ENCODE data around the gene OSCAR. TPM values are rescaled to one million over a fixed set of nuclear protein-coding genes. Genes with fewer than 3 reads are reported as not detected.

The OSCAR gene, protein sequence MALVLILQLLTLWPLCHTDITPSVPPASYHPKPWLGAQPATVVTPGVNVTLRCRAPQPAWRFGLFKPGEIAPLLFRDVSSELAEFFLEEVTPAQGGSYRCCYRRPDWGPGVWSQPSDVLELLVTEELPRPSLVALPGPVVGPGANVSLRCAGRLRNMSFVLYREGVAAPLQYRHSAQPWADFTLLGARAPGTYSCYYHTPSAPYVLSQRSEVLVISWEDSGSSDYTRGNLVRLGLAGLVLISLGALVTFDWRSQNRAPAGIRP
- total RNA-seq (10 to 100 TPM in 1 of 2 donors, 1 to 10 TPM in 1; 4.4 to 77.4 TPM), polyA plus RNA-seq (10 to 100 TPM; 25.8 to 73.0 TPM)
- long read RNA-seq, donor 1, result 0 reads
- long read RNA-seq, donor 2, result 0 reads
- long read RNA-seq, donor 3, partial matches to known transcripts, result 61 of 134 reads
- long read RNA-seq, donor 3, other reads (novel, unspliced or antisense), result 73 of 134 reads
- long read RNA-seq, donor 4, result 0 reads
- long read RNA-seq, donor 5, result 0 reads

DNA sequence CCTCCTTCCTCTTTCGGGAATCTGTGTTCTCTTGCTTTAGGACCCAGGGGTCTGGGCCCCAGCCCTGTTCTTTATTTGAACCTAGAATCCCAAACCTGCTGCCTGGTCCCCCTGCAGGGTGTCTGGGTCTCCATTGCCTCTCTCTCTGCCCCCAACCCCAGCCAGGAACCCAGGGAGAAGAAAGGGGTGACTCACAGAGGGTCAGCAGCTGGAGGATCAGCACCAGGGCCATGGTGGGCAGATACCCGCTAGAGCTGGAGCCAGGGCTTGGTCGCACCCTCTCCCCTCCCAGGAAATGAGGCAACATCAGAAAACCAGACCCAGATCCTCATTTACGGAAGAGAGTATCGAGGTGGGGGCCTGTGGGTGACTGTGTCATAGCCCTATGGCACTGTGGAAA is at the start of gene OSCAR:
OSCAR (minus strand) TSS at position 243 of the 400 bp plus-strand sequence; CDS start at position 232, 11 bp downstream.
- Histone ChIP-seq H3K27ac (ENCODE audit: low read depth in 1 of 2, low read length in 1 of 2) (peak within 1 kb of the TSS in 1 of 2 donors; percentile 26), H3K36me3 (ENCODE audit: control insufficient read depth in 4 of 4, insufficient read depth in 4 of 4, low read length in 4 of 4) (no peaks in the 10 kb centered on the region), H3K4me1 (ENCODE audit: control insufficient read depth in 5 of 5, insufficient read depth in 5 of 5, low read length in 5 of 5) (peaks cover 0 to 12% (median 0%) of the 10 kb centered on the region in 5 donors), H3K4me3 (no peak within 1 kb of the TSS), H3K9ac (ENCODE audit: insufficient read depth in 1 of 2, low read length in 2 of 2) (no peak within 1 kb of the TSS), H3K9me3 (ENCODE audit: control insufficient read depth in 4 of 4, insufficient read depth in 3 of 4, low read length in 3 of 4) (no peaks in the 10 kb centered on the region), H3K27me3 (ENCODE audit: control insufficient read depth in 3 of 3, insufficient read depth in 3 of 3, low read length in 2 of 3) (peaks cover 0 to 21% (median 3%) of the 10 kb centered on the region in 3 donors)
- WGBS, 2 donors, result 12 to 42% methylated on average over 5 of the region's 5 CpGs
- peak in 1 of 3 donors; percentile 20 for DNase-seq
- TF ChIP-seq, protein P1, sequence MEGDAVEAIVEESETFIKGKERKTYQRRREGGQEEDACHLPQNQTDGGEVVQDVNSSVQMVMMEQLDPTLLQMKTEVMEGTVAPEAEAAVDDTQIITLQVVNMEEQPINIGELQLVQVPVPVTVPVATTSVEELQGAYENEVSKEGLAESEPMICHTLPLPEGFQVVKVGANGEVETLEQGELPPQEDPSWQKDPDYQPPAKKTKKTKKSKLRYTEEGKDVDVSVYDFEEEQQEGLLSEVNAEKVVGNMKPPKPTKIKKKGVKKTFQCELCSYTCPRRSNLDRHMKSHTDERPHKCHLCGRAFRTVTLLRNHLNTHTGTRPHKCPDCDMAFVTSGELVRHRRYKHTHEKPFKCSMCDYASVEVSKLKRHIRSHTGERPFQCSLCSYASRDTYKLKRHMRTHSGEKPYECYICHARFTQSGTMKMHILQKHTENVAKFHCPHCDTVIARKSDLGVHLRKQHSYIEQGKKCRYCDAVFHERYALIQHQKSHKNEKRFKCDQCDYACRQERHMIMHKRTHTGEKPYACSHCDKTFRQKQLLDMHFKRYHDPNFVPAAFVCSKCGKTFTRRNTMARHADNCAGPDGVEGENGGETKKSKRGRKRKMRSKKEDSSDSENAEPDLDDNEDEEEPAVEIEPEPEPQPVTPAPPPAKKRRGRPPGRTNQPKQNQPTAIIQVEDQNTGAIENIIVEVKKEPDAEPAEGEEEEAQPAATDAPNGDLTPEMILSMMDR (IDR thresholded peaks at IDR 0.05; ENCODE audit: control extremely low read depth, extremely low read depth), result no peak
- ATAC-seq (ENCODE audit: insufficient read depth, low FRiP score), result no peak

DNA sequence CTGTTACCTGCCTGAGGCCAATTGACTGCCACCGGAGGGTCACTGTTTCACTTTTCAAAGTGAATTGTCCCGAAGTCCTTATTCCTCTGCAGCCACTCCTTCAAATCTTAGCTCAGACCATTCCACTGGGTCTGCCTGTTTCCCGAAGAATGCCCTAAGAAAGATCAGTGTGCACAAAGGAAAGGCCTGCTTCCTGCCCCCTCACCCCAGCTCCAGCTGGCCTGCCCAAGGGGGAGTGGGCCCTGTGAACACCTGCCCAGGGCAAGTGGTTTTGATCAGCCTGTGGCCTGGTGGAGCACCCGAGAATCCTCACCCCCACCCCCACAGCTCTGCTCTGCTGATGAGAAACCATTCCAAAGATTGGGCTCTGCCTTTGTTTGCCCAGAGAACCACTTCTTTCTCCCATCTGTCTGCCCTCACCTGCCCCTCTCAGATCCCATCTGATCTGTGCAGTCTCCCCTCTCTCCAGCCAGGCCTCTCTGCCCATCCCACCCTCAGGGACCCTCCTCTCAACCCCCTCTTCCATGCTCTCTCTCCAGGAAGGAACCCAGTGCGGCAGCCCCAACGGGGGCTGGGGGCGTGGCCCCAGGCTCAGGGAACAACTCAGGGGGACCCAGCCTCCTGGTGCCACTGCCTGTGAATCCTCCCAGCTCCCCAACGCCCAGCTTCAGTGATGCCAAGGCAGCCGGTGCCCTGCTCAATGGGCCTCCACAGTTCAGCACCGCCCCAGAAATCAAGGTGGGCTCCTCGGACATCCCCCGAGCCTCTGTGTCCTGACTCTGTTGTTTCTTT is 48.6 kb upstream of the OSCAR start:
- Histone ChIP-seq H3K4me3 (no peak overlapping the region), H3K27ac (ENCODE audit: low read depth in 1 of 2, low read length in 1 of 2) (no peak overlapping the region), H3K4me1 (ENCODE audit: control insufficient read depth in 5 of 5, insufficient read depth in 5 of 5, low read length in 5 of 5) (no peaks in the 10 kb centered on the region), H3K9ac (ENCODE audit: insufficient read depth in 1 of 2, low read length in 2 of 2) (no peak overlapping the region), H3K27me3 (ENCODE audit: control insufficient read depth in 3 of 3, insufficient read depth in 3 of 3, low read length in 2 of 3) (no peaks in the 10 kb centered on the region), H3K9me3 (ENCODE audit: control insufficient read depth in 4 of 4, insufficient read depth in 3 of 4, low read length in 3 of 4) (no peaks in the 10 kb centered on the region), H3K36me3 (ENCODE audit: control insufficient read depth in 4 of 4, insufficient read depth in 4 of 4, low read length in 4 of 4) (peaks cover 14 to 94% (median 52%) of the 10 kb centered on the region in 4 donors)
- TF ChIP-seq, protein P1 (IDR thresholded peaks at IDR 0.05; ENCODE audit: control extremely low read depth, extremely low read depth), result no peak
- 79 to 89% methylated on average over 12 of the region's 12 CpGs for WGBS, 2 donors
- DNase-seq (no peak), ATAC-seq (ENCODE audit: insufficient read depth, low FRiP score) (no peak)

DNA sequence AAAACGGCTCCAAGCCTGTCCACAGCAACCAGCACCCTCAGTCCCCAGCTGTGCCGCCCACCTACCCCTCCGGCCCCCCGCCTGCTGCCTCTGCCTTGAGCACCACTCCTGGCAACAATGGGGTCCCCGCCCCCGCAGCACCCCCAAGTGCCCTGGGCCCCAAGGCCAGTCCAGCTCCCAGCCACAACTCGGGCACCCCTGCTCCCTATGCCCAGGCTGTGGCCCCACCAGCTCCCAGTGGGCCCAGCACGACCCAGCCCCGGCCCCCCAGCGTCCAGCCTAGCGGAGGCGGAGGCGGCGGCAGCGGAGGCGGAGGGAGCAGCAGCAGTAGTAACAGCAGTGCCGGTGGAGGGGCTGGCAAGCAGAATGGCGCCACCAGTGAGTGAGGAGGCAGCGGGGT is 47.6 kb upstream of the OSCAR start:
- H3K4me1 ChIP-seq (ENCODE audit: control insufficient read depth in 5 of 5, insufficient read depth in 5 of 5, low read length in 5 of 5), result no peaks in the 10 kb centered on the region
- ATAC-seq (ENCODE audit: insufficient read depth, low FRiP score) (no peak), DNase-seq (no peak)
- no peak overlapping the region for H3K9ac ChIP-seq (ENCODE audit: insufficient read depth in 1 of 2, low read length in 2 of 2)
- no peaks in the 10 kb centered on the region for H3K9me3 ChIP-seq (ENCODE audit: control insufficient read depth in 4 of 4, insufficient read depth in 3 of 4, low read length in 3 of 4)
- 92 to 93% methylated on average over 18 to 19 of the region's 19 CpGs for WGBS, 2 donors
- H3K27ac ChIP-seq (ENCODE audit: low read depth in 1 of 2, low read length in 1 of 2), result no peak overlapping the region
- H3K27me3 ChIP-seq (ENCODE audit: control insufficient read depth in 3 of 3, insufficient read depth in 3 of 3, low read length in 2 of 3), result no peaks in the 10 kb centered on the region
- TF ChIP-seq, protein P1 (IDR thresholded peaks at IDR 0.05; ENCODE audit: control extremely low read depth, extremely low read depth), result no peak
- H3K36me3 ChIP-seq (ENCODE audit: control insufficient read depth in 4 of 4, insufficient read depth in 4 of 4, low read length in 4 of 4), result peaks cover 13 to 94% (median 59%) of the 10 kb centered on the region in 4 donors
- H3K4me3 ChIP-seq, result no peak overlapping the region
